Vagina (tissue), 2 donors: ENCODE results near the gene PTPN2.

Experiments used
- CTCF ChIP-seq, 3 experiments: fragments of 450-650 bp in 2 of 3; fragments of 200-600 bp in 1 of 3; sonication (generic) in 1 of 3; IDR thresholded peaks; one replicate each; pipeline ENCODE4 v1.5.1; 2017 to 2019; ENCODE audit warnings: antibody characterized with exemption in 3 of 3, mild to moderate bottlenecking in 2 of 3, moderate library complexity in 2 of 3
- POLR2A ChIP-seq, 2 donors: fragments of 450-650 bp; IDR thresholded peaks; one replicate each; pipeline ENCODE4 v1.6.1; 2017; ENCODE audit warnings: antibody characterized with exemption in 2 of 2, mild to moderate bottlenecking in 2 of 2, moderate library complexity in 2 of 2
- POLR2AphosphoS5 ChIP-seq, 2 donors: sonication (generic); formaldehyde crosslinking; IDR thresholded peaks; one replicate each; pipeline ENCODE4 v1.9.0; 2017; ENCODE audit warnings: antibody characterized with exemption in 2 of 2, mild to moderate bottlenecking in 2 of 2, low read depth in 1 of 2; ENCODE audit not compliant: insufficient read depth in 1 of 2

- TF ChIP-seq CTCF (IDR thresholded peaks at IDR 0.05) (no peak), POLR2A (IDR thresholded peaks at IDR 0.05) (no peak), POLR2AphosphoS5 (IDR thresholded peaks at IDR 0.05; ENCODE audit: insufficient read depth in 1 of 2, low read depth in 1 of 2) (no peak)
These were observed 97.4 kb downstream of the PTPN2 start for GRCh38 chr18:12786669-12787068.
